ENCODE data around the gene RBBP8. TPM values are rescaled to one million over a fixed set of nuclear protein-coding genes. Genes with fewer than 3 reads are reported as not detected.

Gene RBBP8
- total RNA-seq, 1 experiment from 2014 or later = 62.4 TPM

DNA sequence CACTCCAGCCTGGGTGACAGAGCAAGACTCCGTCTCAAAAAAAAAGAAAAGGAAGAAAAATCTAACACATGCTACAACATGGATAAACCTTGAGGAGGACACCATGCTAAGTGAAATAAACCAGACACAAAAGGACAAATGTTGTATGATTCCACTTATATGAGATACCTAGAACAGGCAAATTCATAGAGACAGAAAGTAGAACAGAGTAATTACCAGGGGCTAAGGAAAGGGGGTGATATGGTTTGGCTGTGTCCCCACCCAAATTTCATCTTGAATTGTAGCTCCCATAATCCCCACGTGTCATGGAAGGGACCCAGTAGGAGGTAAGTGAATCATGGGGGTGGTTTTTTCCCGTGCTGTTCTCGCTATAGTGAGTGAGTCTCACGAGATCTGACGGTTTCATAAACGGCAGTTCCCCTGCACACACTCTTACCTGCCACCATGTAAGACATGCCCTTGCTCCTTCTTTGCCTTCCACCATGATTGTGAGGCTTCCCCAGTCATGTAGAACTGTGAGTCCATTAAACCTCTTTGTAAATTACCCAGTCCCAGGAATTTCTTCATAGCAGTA lies 110.8 kb downstream of the RBBP8 start:
- Mint-ChIP-seq H3K27me3 (ENCODE audit: unreplicated experiment) (no peaks in the 10 kb centered on the region), H3K27ac (ENCODE audit: unreplicated experiment) (no peak overlapping the region), H3K4me1 (ENCODE audit: low read depth, unreplicated experiment) (no peaks in the 10 kb centered on the region), H3K36me3 (ENCODE audit: insufficient read depth, unreplicated experiment) (no peaks in the 10 kb centered on the region), H3K9me3 (ENCODE audit: low read depth, unreplicated experiment) (peaks cover 4% of the 10 kb centered on the region), H3K4me3 (ENCODE audit: low read depth, unreplicated experiment) (no peak overlapping the region)
- CTCF ChIA-PET = no interaction called here
- BruUV-seq (replicated peaks) = no TSS peak
- no peak for TF ChIP-seq CTCF (IDR thresholded peaks at IDR 0.05; ENCODE audit: unreplicated experiment)
- DNase-seq = no peak
- intact Hi-C loops (cut with micrococcal nuclease; ENCODE audit: unreplicated experiment) = no loop called here

DNA sequence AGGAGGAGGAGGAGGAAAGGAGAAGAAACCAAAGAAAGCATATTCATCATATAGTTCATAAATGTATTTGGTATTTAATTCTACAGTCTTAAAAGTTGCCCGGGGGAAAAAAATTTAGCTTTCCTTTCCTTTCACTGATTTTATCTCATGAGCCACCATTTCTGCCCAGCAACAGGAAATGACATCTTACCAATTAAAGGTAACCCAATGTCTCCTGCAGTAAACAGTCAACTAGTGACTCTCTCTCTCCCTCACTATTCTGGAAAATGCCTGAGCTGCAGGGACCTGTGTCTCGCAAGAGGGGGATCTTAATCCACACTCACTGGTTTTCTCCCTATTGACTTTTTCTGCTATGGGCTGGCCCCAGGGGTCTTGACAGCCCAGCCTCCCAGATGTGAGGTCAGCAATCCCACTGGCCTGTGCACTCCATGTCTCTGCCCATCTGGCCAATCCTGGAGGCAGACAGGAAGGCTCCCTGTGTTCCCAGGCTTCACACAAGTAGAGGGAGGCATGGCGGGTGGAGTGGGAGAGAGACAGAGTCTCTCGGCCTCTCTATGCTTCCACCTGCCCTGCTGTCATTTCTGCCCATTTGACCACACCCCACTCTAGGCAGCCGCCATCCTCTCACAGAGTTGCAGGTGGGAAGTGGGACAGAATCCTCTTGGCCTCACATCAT lies 116.7 kb downstream of the RBBP8 start:
- H3K36me3 Mint-ChIP-seq (ENCODE audit: insufficient read depth, unreplicated experiment) = no peaks in the 10 kb centered on the region
- H3K27ac Mint-ChIP-seq (ENCODE audit: unreplicated experiment) = no peak overlapping the region
- intact Hi-C loops (cut with micrococcal nuclease; ENCODE audit: unreplicated experiment) = no loop called here
- no TSS peak for BruUV-seq (replicated peaks)
- DNase-seq = no peak
- no peaks in the 10 kb centered on the region for H3K4me1 Mint-ChIP-seq (ENCODE audit: low read depth, unreplicated experiment)
- no peaks in the 10 kb centered on the region for H3K9me3 Mint-ChIP-seq (ENCODE audit: low read depth, unreplicated experiment)
- no peak overlapping the region for H3K4me3 Mint-ChIP-seq (ENCODE audit: low read depth, unreplicated experiment)
- CTCF ChIA-PET = no interaction called here
- TF ChIP-seq CTCF (IDR thresholded peaks at IDR 0.05; ENCODE audit: unreplicated experiment) = no peak
- H3K27me3 Mint-ChIP-seq (ENCODE audit: unreplicated experiment) = no peaks in the 10 kb centered on the region

DNA sequence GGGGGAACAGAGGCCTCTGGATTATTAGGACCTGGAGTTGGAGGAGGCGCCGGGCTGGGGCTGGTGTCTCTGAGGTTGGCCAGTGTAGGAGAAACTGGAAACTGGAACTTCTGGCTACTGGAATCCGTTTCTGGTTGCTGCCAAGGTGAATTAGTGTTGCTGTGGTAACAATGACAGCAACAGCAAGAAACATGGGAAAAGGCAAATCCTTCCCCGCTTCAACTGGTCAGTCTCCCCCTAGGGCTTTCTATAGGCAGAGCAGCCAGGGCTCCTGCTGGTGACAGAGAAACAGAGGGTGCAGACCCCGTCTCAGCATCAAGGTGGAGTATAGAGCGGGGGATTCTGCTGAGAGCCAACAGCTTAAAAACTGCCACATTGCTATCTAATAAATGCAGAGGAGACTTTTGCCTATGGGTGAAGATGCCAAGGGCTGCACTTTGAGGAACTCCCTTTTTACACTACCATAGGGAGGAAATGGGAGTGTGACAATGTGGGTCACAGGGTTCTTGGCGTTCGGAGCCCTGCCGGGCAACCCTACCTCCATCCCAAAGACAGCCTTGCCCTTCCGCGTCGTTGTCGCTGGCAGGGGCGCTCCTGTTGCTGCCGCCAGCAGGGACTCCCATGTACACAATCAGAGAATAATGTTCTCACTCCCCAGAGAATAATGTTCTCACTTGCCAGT lies 120.8 kb downstream of the RBBP8 start:
- Mint-ChIP-seq H3K4me3 (ENCODE audit: low read depth, unreplicated experiment) (no peak overlapping the region), H3K27ac (ENCODE audit: unreplicated experiment) (no peak overlapping the region), H3K36me3 (ENCODE audit: insufficient read depth, unreplicated experiment) (no peaks in the 10 kb centered on the region), H3K27me3 (ENCODE audit: unreplicated experiment) (peaks cover 15% of the 10 kb centered on the region), H3K9me3 (ENCODE audit: low read depth, unreplicated experiment) (no peaks in the 10 kb centered on the region), H3K4me1 (ENCODE audit: low read depth, unreplicated experiment) (no peaks in the 10 kb centered on the region)
- CTCF ChIA-PET = no interaction called here
- BruUV-seq (replicated peaks) = no TSS peak
- peak; percentile 37 for TF ChIP-seq CTCF (IDR thresholded peaks at IDR 0.05; ENCODE audit: unreplicated experiment)
- peak; percentile 19 for DNase-seq
- intact Hi-C loops (cut with micrococcal nuclease; ENCODE audit: unreplicated experiment) = no loop called here

GRCh38 chr18:23054553-23054952 lies 121.4 kb downstream of the RBBP8 start:
- Mint-ChIP-seq H3K27me3 (ENCODE audit: unreplicated experiment) (peaks cover 15% of the 10 kb centered on the region), H3K36me3 (ENCODE audit: insufficient read depth, unreplicated experiment) (no peaks in the 10 kb centered on the region), H3K9me3 (ENCODE audit: low read depth, unreplicated experiment) (no peaks in the 10 kb centered on the region), H3K4me1 (ENCODE audit: low read depth, unreplicated experiment) (no peaks in the 10 kb centered on the region), H3K27ac (ENCODE audit: unreplicated experiment) (no peak overlapping the region), H3K4me3 (ENCODE audit: low read depth, unreplicated experiment) (no peak overlapping the region)
- intact Hi-C loops (cut with micrococcal nuclease; ENCODE audit: unreplicated experiment) = no loop called here
- TF ChIP-seq CTCF (IDR thresholded peaks at IDR 0.05; ENCODE audit: unreplicated experiment) = no peak
- BruUV-seq (replicated peaks) = no TSS peak
- CTCF ChIA-PET = interaction anchor here (0.5 kb wide), 1 partner anchor 52 kb away, joined by 3 read pairs; no protein-coding TSS in a partner anchor
- no peak for DNase-seq
